GM19035 (cell line): ENCODE measurements around the gene SMARCAL1.
"Not testable (repeated sequence)": the region's sequence is repeated elsewhere in the genome, so short reads cannot be mapped to it uniquely, and the experiment has no call there.

Source experiments
- ATAC-seq: cut with Tn5 transposase; IDR thresholded peaks from one replicate; pipeline ENCODE4 v1.9.1; 2021; ENCODE audit not compliant: unreplicated experiment

The SMARCAL1 gene

GRCh38 chr2:216498379-216499352, 86.4 kb downstream of the SMARCAL1 start, which contains the start of gene RPL37A:
TSS of gene RPL37A (plus strand) at chr2:216498844. CDS start at chr2:216498875, 31 bp downstream.
- peak; percentile 90 for ATAC-seq

DNA sequence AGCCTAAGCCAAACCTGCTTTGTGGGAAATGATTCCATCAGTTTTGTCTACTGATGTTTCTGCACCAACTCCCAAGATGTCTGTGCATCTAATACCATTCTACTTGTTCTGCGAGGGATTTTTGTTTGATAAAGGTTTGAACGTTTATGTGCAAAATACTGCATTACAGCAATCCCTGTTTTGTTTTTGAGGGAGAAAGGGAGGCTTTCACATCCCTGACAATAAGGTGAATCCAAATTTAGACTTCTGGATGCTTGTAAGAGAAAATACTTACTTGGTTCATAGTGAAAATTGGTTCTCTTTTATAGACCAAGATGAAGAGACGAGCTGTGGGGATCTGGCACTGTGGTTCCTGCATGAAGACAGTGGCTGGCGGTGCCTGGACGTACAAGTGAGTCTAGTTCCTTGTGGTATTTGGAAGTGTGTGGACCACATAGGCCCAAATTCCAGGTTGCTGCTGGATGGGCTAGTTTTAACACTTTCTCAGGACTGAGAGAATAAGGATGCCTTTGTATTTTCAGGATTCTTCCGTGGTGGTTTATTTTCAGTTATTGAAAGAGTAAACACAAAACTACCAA, 87.4 kb downstream of the SMARCAL1 start:
- no peak for ATAC-seq

- no peak for ATAC-seq
These were observed 88.3 kb downstream of the SMARCAL1 start for GRCh38 chr2:216500572-216500971.

DNA sequence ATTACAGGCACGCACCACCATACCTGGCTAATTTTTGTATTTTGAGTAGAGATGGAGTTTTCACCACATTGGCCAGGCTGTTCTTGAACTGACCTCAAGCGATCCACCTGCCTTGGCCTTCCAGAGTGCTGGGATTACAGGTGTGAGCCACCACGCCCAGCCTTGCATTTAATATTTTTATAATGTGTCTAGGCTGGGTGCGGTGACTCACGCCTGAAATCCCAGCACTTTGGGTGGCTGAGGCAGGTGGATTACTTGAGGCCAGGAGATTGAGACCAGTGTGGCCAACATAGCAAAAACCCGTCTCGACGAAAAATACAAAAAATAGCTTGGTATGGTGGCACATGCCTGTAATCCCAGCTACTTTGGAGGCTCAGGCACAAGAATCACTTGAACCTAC, 89.6 kb downstream of the SMARCAL1 start:
- no peak for ATAC-seq

DNA sequence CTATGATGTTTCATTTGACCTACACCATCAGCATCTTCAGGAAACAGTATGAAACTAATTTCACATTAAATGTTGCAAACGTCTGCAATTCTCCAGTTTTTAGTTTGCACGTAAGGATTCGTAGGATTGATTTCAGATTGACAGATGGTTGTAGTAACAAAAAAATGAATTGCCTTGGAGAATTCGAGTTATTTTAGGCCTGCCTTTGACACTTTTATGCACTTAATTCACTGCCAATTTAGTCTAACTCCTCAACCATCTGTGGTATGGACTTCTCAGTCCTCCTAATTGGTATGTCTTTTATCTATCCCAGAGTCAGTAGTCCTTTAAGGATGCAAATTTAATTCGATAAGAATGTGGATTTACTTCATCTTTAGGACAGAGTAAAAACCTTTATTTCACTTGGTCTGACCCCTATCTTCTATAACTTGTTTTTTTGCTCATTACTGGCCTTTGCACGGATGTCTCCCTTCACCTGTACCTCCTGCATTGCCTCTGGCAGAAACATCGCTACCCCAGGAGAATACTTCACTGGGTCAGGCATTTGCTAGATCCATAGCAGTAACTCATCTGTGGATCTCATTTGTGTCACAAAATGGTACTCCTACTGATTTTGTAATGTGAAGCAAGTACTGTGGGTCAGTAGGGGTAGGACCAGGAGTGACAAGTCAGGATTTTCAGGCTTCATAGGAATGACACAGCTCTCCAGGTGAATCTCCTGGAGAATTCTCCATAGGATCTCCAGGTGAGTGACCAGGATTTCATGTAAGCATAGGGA, 90.3 kb downstream of the SMARCAL1 start:
- ATAC-seq, result no peak

DNA sequence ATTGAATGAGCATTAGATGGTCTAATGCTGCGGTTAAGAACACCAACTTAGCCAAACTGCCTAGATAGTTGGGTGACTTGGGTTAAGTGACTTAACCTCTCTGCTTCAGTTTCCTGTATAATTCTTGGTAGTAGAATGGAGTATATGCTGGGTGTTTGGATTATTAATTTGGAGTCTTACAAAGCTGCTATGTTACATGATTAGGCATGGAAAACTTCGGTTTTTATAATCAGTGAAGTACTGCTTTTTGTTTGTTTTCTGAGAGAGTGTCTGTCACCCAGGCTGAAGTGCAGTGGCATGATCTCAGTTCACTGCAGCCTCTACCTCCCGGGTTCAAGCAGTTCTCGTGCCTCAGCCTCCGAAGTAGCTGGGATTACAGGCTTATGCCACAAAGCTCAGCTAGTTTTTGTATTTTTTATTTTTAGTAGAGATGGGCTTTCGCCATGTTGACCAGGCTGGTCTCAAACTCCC, 90.9 kb downstream of the SMARCAL1 start:
- no peak for ATAC-seq

- ATAC-seq, result no peak
These were observed 91.6 kb downstream of the SMARCAL1 start for GRCh38 chr2:216503697-216504375.

- ATAC-seq, result no peak
These were observed 92.1 kb downstream of the SMARCAL1 start for GRCh38 chr2:216504376-216504762.

DNA sequence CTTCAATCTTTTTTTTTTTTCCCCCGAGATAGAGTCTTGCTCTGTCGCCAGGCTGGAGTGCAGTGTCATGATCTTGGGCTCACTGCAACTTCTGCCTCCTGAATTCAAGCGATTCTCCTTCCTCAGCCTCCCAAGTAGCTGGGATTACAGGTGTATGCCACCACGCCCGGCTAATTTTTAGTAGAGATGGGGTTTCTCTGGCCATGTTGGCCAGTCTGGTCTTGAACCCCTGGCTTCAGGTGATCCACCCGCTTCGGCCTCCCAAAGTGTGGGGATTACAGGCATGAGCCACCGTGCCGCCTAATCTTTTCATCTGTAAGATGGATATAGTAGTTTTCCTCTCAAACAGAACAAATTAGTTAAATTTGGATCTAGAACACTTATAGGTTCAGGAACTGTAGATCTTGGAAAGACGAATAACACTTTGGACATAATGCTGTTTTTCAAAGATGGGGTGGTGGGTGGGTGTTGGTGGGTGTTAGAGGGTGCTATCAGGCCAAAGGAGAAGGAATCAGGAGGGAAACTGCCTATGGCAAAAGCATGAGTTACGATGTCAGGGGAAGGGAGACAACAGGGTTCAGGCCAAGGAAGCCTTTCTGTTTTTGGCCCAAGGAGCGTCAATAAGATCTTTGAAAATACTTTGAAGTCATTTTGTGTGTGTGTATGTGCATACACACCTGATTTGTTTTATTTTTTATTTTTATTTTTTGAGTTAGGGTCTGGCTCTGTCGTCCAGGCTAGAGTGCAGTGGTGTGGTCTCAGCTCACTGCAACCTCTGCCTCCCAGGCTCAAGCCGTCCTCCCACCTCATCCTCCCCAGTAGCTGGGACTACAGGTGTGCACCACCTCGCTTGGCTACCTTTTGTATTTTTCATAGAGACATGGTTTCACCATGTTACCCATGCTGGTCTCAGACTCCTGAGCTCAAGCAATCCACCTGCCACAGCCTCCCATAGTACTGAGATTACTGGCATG, 93.1 kb downstream of the SMARCAL1 start:
- ATAC-seq, result no peak

DNA sequence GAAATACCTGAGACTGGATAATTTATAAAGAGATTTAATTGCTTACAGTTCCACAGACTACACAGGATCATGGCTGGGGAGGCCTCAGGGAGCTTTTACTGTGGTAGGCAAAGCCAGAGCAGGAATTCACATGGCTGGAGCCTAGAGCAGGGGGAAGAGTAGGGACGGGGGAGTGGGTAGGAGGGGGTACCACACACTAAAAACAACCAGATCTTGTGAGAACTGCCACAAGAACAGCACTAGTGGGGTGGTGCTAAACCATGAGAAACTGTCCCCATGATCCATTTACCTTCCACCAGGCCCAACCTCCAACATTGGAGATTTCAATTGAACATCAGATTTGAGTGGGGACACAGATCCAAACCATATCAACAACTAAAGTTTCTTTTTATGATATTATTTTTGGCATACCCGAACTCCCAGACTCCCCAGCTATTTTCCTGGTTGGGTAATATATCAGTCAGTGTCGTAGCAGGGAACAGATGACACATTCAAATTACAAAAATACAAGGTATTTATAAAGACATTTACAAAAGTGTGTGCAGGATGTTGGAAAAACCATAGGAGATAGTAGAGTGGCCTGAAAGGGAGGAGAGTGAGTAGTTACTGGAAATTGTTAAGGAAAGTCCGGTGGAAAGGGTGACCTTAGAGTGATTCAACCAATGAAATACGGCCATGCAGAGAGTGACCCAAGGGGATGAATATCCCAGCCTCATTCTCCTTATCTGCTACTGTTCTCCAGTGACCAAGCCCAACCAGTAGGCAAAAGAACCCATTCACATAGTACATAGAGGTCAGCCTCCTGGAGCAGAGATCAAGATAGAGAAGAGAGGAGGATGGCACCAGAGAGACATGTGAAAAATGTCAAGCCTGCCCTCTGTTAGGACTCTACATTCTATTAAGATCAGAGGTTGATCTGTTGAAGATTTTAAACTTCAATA, 95.2 kb downstream of the SMARCAL1 start:
- no peak for ATAC-seq

DNA sequence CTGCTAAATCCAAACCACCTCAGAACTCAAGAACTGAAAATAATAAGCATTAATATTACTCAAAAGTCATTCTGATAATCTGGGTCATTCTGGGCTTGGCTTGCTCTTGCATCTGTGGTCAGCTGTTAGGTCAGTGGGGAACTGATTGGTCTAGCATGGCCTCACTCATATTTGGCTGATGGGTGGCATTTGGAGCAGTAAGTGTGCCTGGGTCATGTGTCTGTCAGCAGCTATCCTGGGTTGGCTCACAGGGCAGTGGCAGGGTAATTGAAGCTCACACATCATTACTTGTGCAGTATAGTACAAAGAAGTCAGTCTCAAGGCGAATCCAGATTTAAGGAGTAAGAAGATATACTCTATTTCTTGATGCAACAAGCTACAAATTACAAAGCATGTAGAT, 95.9 kb downstream of the SMARCAL1 start:
- ATAC-seq, result no peak

DNA sequence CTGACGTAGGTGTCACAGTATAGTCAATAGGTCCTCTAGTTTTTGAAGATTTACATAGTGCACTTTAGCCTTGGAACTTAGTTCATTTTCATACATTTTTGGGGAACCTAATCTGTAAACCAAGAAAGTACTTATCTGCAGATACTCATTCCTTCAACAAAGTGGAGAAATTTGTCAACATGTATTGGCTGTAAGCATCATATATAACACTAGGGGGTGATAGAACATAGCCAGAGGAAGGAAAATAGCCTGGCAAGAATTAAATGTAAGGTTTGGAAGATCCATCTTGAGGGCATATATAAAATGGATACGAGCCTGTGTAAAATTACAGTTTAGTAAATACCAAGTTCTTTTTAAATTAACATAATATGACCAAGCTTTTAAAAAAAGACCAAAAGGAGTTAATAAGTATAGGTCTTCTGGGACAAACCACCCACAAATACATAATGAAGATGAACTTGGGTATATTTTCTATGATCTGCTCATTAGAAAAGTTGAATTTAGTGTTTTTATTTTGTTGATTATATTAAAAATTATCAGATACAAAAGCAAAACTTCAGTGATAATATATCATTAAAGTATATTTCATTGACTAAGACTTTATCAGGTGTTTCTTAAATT, 104.6 kb downstream of the SMARCAL1 start:
- ATAC-seq, result no peak

DNA sequence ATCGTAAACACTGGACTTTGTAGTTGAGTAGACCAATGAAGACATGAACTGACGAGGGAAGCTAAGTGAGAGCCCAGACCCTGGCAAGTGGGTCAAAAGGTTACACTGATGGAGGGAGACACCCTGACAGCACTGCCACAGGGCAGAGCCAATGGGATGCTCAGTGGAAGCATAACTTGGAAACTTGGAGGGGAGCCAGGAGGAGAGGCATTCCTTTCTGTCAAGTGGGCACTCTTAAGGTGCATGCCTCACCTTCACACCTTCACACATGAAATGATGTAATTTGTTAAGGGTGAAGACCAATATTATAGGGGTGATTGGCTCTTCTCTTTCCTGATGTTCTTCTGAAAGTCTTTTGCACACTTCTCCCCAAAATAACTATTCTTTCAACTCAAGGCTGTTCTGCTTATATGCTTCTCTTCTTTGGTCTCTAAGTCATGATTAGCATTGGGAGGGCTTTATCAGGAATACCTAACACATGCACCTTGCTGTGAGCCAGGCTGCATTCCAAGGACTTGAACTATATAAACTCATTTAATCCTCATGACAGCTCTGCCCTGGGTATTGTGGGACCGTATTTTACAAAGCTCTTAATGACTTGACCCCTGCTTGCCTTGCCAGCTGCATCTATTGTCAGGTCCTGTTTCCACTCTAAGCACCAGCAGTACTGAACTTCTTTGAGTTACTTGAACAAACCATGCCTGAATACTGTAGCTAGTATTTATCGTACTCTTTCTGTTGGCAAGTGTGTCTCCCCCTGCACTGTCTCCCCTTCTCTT, 105.4 kb downstream of the SMARCAL1 start:
- no peak for ATAC-seq

GRCh38 chr2:216518566-216519119, 106.4 kb downstream of the SMARCAL1 start:
- not testable (repeated sequence) for ATAC-seq

DNA sequence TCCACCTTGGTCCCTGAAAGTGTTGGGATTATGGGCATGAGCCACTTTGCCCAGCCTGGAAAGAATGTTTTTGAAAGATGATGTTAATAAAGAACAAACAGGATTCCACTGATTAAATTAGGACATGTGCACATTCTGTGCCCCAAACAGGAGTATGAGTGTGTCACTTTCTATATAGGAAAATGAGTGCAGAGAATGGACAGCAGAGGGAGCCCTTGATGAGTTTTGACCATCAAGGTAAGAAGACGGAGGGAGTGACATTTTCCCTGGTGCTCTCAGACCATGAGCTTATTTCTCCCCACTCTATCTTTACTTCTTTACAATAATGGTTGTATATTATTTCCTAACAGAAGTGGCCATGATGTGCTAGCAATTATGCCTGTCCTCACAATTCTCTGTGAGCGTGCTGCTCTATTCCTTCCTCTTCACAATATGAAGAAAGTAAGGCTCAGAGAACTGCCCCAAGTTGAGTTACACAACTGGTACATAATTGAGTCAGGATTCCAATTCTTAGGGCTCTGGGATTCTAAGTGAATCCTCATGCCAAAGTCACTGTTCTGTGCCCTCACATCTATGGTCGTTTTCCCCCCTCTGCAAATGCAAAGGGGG, 107.0 kb downstream of the SMARCAL1 start:
- ATAC-seq, result peak; percentile 80

- ATAC-seq, result no peak
These were observed 107.8 kb downstream of the SMARCAL1 start for GRCh38 chr2:216520112-216520511.
